HEK293T (cell line): ENCODE measurements around the gene CRX.
"Not testable (repeated sequence)": the region's sequence is repeated elsewhere in the genome, so short reads cannot be mapped to it uniquely, and the experiment has no call there.

Experiments
- CTCF ChIA-PET: fragments of 350-600 bp; formaldehyde crosslinking; extraction: SDS; loops from one replicate; lab custom pipeline; 2021; ENCODE audit warnings: antibody characterized with exemption, inconsistent platforms; lab: Yijun Ruan, JAX
- POLR2A ChIA-PET: fragments of 350-600 bp; formaldehyde crosslinking; extraction: SDS; loops from one replicate; lab custom pipeline; 2020; ENCODE audit warnings: antibody characterized with exemption, inconsistent platforms; lab: Yijun Ruan, JAX
- DNase-seq: peaks from one replicate; pipeline ENCODE4 v3.0.0; 2012; ENCODE audit warnings: mixed read lengths; ENCODE audit errors: extremely low spot score
- ARNT ChIP-seq: fragments of 450-650 bp; IDR thresholded peaks from 2 replicates; pipeline ENCODE4 v1.6.1; 2017; ENCODE audit warnings: mild to moderate bottlenecking
- BHLHE40 ChIP-seq: fragments of 450-650 bp; IDR thresholded peaks from 2 replicates; pipeline ENCODE4 v1.6.1; 2016; ENCODE audit warnings: mild to moderate bottlenecking, moderate library complexity, borderline replicate concordance
- CTBP1 ChIP-seq: fragments of 450-650 bp; IDR thresholded peaks from 2 replicates; pipeline ENCODE4 v1.6.1; 2016; ENCODE audit warnings: borderline replicate concordance
- ELF4 ChIP-seq: fragments of 450-650 bp; IDR thresholded peaks from 2 replicates; pipeline ENCODE4 v1.6.1; 2017; ENCODE audit warnings: antibody characterized with exemption
- FOXA1 ChIP-seq: fragments of 450-650 bp; IDR thresholded peaks from 2 replicates; pipeline ENCODE4 v1.6.1; 2016; ENCODE audit warnings: mild to moderate bottlenecking
- FOXK2 ChIP-seq: fragments of 450-650 bp; IDR thresholded peaks from 2 replicates; pipeline ENCODE4 v1.6.1; 2016; ENCODE audit warnings: mild to moderate bottlenecking
- FOXM1 ChIP-seq: fragments of 450-650 bp; IDR thresholded peaks from 2 replicates; pipeline ENCODE4 v1.6.1; 2017; ENCODE audit warnings: mild to moderate bottlenecking, borderline replicate concordance
- HDGF ChIP-seq: fragments of 450-650 bp; IDR thresholded peaks from 2 replicates; pipeline ENCODE4 v1.6.1; 2017; ENCODE audit warnings: antibody characterized with exemption, borderline replicate concordance
- L3MBTL2 ChIP-seq: fragments of 450-650 bp; conservative IDR thresholded peaks from 2 replicates; pipeline ENCODE4 v1.6.1; 2016; ENCODE audit warnings: mild to moderate bottlenecking
- LEF1 ChIP-seq: fragments of 450-650 bp; IDR thresholded peaks from 2 replicates; pipeline ENCODE4 v1.6.1; 2017; ENCODE audit warnings: mild to moderate bottlenecking, borderline replicate concordance
- NFRKB ChIP-seq: fragments of 450-650 bp; IDR thresholded peaks from 2 replicates; pipeline ENCODE4 v1.6.1; 2016; ENCODE audit warnings: mild to moderate bottlenecking, moderate library complexity
- PKNOX1 ChIP-seq: fragments of 450-650 bp; IDR thresholded peaks from 2 replicates; pipeline ENCODE4 v1.6.1; 2016
- SP1 ChIP-seq: fragments of 450-650 bp; IDR thresholded peaks from 2 replicates; pipeline ENCODE4 v1.6.1; 2017
- SUZ12 ChIP-seq: fragments of 450-650 bp; IDR thresholded peaks from 2 replicates; pipeline ENCODE4 v1.6.1; 2016; ENCODE audit warnings: mild to moderate bottlenecking
- TARDBP ChIP-seq: fragments of 450-650 bp; IDR thresholded peaks from 2 replicates; pipeline ENCODE4 v1.6.1; 2016
- ZNF384 ChIP-seq: fragments of 450-650 bp; IDR thresholded peaks from 2 replicates; pipeline ENCODE4 v1.6.1; 2016

Gene CRX

GRCh38 chr19:47853003-47853402 lies 31.3 kb downstream of the CRX start:
- no peak for TF ChIP-seq TARDBP
- TF ChIP-seq SUZ12, result no peak
- no peak for TF ChIP-seq ELF4
- TF ChIP-seq LEF1, result no peak
- no peak for DNase-seq
- ChIA-PET CTCF (interaction anchor here (0.8 to 1.3 kb wide), 3 partner anchors 11 to 16 kb away, joined by 3 to 8 read pairs (median 4); no protein-coding TSS in a partner anchor), POLR2A (no interaction called here)

- no peak for DNase-seq
- ChIA-PET POLR2A (no interaction called here), CTCF (no interaction called here)
- TF ChIP-seq HDGF, result no peak
- no peak for TF ChIP-seq SUZ12
- TF ChIP-seq FOXA1, result no peak
- no peak for TF ChIP-seq FOXK2
- TF ChIP-seq ELF4, result no peak
- no peak for TF ChIP-seq BHLHE40
These were observed 32.7 kb downstream of the CRX start for GRCh38 chr19:47854459-47854858.

GRCh38 chr19:47858231-47858630 lies 36.5 kb downstream of the CRX start:
- POLR2A ChIA-PET, DNase-seq: not testable (repeated sequence)
- peak; percentile 73 for TF ChIP-seq PKNOX1
- CTCF ChIA-PET, result interaction anchor here (1.0 kb wide), 1 partner anchor 9 kb away, joined by 4 read pairs; no protein-coding TSS in a partner anchor

- POLR2A ChIA-PET, DNase-seq: not testable (repeated sequence)
- CTCF ChIA-PET, result interaction anchor here (1.0 kb wide), 1 partner anchor 9 kb away, joined by 4 read pairs; no protein-coding TSS in a partner anchor
These were observed 37.0 kb downstream of the CRX start, which contains the start of gene TPRX2 for GRCh38 chr19:47858646-47859285. TPRX2 (plus strand) TSS chr19:47859235; CDS start chr19:47859247, 12 bp downstream.

GRCh38 chr19:47859838-47860237 lies 38.1 kb downstream of the CRX start:
- POLR2A ChIA-PET, DNase-seq, CTCF ChIA-PET: not testable (repeated sequence)

GRCh38 chr19:47860602-47861297 lies 39.0 kb downstream of the CRX start:
- CTCF ChIA-PET, result no interaction called here
- TF ChIP-seq FOXA1, result no peak
- no peak for DNase-seq
- POLR2A ChIA-PET, result no interaction called here

- no peak for TF ChIP-seq HDGF
- no peak for TF ChIP-seq FOXK2
- no peak for TF ChIP-seq ELF4
- no peak for TF ChIP-seq NFRKB
- no peak for TF ChIP-seq ARNT
- TF ChIP-seq L3MBTL2, result no peak
- TF ChIP-seq FOXA1, result no peak
- TF ChIP-seq SP1, result no peak
- no peak for TF ChIP-seq ZNF384
- TF ChIP-seq CTBP1, result no peak
- no peak for TF ChIP-seq LEF1
- no peak for TF ChIP-seq FOXM1
- no peak for TF ChIP-seq PKNOX1
- no peak for TF ChIP-seq BHLHE40
- ChIA-PET CTCF (no interaction called here), POLR2A (no interaction called here)
- DNase-seq, result no peak
These were observed 39.9 kb downstream of the CRX start for GRCh38 chr19:47861630-47862029.

GRCh38 chr19:47863514-47863936 lies 41.8 kb downstream of the CRX start:
- ChIA-PET POLR2A (no interaction called here), CTCF (interaction anchor here (0.6 to 2.4 kb wide), 8 partner anchors 10 to 156 kb away, joined by 3 to 12 read pairs (median 4); partner anchors contain the start of gene SULT2A1)
- peak; percentile 89 for DNase-seq
- TF ChIP-seq HDGF (no peak), FOXA1 (no peak), CTBP1 (no peak), PKNOX1 (no peak), FOXM1 (no peak), ELF4 (no peak), LEF1 (no peak), FOXK2 (no peak), L3MBTL2 (no peak), TARDBP (no peak), SUZ12 (no peak), BHLHE40 (no peak), NFRKB (no peak), ARNT (no peak), ZNF384 (no peak), SP1 (no peak)
